Cardiac fibroblast (primary cell): ENCODE results near the gene CSF1R.

Experiments used
- DNase-seq, 2 donors: peaks; one replicate each; pipeline versions ENCODE4 v3.0.0 to v3.0.0-alpha.2; 2010; ENCODE audit warnings: low read depth in 2 of 2
- H3K4me3 ChIP-seq, 2 donors: replicated peaks in 1 of 2; 1 replicate in 1 of 2; 2 replicates in 1 of 2; pipeline ENCODE4 v1.5.1; 2011; ENCODE audit warnings: low read depth in 2 of 2, low read length in 2 of 2, mild to moderate bottlenecking in 2 of 2, moderate library complexity in 1 of 2
- TF ChIP-seq, protein P1 (sequence below): IDR thresholded peaks from one replicate; pipeline ENCODE4 v1.5.1; 2011; ENCODE audit warnings: low read depth, mild to moderate bottlenecking, low read length, inconsistent platforms

The CSF1R gene

DNA sequence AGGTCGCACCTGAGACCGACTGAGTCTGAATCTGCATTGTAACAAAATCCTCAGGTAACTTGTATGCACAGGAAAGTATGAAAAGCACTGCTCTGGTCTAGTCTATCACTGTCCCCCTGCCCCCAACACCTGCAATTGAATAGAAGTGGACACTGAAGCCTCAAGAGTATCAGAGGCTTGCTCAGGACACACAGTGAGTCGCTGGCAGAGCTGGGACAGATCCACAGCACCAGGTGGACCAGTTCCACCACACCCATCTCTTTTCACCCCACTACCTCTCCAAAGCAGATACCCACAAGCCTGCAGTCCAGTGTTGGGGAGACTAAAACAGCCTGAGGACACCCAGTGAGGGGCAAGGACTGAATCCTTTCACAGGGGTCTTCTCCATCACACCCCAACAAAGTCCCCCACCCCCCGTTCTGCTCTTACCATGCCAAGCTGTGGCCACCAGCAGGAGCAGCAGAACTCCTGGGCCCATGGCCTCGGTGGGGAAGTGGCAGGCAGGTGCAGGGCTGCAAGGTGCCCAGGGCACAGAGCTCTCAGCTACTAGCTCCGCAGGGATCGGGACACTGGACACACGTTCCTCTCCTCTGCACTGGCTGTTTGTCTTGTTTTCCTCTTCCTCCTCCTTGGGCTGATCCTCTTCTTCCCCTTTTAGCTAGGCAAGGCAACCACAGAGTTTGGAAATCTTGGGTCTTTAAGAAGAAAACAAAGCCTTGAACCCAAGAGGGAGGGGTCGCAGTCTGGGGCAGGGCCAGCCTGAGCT lies at the start of gene CSF1R:
Gene CSF1R (minus strand): TSS at position 605 of the 766 bp plus-strand sequence. CDS start 127 bp downstream, at position 478.
- TF ChIP-seq, protein P1, sequence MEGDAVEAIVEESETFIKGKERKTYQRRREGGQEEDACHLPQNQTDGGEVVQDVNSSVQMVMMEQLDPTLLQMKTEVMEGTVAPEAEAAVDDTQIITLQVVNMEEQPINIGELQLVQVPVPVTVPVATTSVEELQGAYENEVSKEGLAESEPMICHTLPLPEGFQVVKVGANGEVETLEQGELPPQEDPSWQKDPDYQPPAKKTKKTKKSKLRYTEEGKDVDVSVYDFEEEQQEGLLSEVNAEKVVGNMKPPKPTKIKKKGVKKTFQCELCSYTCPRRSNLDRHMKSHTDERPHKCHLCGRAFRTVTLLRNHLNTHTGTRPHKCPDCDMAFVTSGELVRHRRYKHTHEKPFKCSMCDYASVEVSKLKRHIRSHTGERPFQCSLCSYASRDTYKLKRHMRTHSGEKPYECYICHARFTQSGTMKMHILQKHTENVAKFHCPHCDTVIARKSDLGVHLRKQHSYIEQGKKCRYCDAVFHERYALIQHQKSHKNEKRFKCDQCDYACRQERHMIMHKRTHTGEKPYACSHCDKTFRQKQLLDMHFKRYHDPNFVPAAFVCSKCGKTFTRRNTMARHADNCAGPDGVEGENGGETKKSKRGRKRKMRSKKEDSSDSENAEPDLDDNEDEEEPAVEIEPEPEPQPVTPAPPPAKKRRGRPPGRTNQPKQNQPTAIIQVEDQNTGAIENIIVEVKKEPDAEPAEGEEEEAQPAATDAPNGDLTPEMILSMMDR = no peak
- DNase-seq = no peak
- no peak within 1 kb of the TSS for H3K4me3 ChIP-seq

DNA sequence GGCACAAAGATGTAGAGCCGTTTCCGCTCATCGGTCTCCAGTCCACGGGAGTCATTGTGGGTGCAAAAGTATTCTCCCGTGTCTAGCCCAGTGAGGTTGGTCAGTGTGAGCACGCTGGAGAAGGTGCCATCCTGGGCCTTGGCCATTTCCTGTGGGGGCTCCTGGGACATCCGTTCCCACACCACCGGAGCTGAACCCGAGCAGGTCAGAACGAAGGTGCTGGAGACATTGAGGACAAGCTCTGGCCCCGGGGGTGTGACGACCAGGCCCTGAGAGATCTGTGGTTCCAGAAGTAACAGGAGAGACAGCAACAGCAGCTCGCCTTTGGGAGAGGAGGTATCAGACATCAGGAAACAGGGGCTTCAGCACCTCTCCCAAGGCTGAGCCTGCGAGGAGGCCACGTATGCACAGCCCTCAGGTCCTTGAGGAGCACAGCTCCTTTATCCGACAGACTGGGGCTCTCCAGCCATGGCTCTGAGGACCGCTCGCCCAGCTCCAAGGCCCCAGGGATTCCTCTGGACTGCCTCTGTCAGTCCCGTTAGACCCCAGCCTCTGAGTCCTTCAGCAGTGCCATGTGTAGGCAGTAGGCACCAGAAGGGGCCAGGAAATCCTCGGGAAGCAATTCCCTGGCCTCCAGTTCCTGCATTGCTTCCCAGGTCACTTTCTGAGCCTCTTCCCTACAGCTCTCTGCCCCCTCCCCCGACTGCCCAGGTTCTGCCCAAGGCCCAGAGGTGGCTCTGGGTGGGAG lies 49.4 kb upstream of the CSF1R start:
- H3K4me3 ChIP-seq = no peak overlapping the region
- DNase-seq = no peak
- TF ChIP-seq, protein P1 = no peak

DNA sequence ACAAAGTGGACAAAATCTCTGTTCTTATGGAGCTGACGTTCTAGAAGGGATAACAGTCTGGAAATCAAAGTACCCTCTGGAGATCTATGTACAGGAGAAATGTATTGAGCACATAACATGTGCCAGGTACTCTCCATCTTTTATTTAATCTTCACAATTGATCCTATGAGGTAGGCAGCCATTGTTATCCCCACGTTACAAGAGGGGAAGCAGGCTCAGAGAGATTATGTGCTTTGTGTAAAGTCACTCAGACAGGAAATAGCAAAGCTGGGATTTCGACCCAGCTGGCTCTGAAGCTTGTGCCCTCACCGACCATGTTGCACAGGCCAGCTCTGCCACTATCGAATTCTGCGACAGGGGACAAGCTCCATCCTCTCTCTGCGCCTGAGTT lies 47.8 kb upstream of the CSF1R start:
- DNase-seq = no peak
- H3K4me3 ChIP-seq = no peak overlapping the region
- TF ChIP-seq, protein P1 = no peak

DNA sequence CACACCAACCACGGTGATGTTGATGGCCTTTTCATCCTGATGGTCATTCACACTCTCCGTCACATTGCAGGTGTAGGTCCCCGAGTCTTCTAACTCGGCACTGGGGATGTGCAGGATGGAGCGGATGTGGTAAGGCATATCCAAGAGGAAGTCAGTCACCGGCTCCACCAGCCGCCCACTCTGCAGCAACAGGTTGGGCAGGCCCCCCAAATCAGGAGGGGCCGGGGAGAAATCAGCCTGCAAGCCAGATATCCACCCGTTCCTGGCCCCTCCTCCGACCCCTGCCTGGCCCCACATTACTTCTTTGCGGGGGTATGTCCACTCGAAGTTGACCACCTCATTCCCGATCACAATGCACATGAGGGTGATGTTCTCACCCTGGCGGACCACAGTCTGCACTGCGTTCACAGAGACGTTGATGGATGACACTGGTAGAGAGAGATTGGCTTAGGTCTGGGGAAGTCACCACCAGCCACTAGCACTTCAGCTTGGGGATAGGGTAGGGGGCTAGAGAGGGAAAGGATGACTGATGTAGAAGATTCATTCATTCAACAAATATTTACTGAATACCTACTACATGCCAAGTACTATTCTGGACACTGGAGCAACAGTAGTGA lies 47.3 kb upstream of the CSF1R start:
- TF ChIP-seq, protein P1 = no peak
- DNase-seq = no peak
- H3K4me3 ChIP-seq = no peak overlapping the region

DNA sequence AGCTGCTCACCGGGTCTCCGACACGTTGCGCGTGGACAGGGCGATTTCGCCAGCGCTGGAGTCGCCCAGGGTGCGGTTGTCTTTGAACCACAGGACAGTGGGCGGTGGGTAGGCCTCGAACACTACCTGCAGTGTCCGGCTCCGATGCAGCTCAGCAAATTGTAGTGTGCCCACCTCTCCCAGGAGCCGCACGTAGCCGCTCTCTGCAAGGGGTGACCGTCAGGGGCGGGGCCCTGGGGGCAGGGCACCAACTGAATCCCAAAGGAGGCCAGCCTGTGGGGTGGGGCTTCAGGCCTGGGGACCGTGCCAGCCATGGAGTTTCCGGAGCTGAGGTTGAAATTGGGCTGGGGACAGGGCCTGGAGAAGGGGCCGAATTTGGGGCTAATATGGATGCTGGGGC lies 46.4 kb upstream of the CSF1R start:
- TF ChIP-seq, protein P1 = no peak
- no peak overlapping the region for H3K4me3 ChIP-seq
- no peak for DNase-seq

DNA sequence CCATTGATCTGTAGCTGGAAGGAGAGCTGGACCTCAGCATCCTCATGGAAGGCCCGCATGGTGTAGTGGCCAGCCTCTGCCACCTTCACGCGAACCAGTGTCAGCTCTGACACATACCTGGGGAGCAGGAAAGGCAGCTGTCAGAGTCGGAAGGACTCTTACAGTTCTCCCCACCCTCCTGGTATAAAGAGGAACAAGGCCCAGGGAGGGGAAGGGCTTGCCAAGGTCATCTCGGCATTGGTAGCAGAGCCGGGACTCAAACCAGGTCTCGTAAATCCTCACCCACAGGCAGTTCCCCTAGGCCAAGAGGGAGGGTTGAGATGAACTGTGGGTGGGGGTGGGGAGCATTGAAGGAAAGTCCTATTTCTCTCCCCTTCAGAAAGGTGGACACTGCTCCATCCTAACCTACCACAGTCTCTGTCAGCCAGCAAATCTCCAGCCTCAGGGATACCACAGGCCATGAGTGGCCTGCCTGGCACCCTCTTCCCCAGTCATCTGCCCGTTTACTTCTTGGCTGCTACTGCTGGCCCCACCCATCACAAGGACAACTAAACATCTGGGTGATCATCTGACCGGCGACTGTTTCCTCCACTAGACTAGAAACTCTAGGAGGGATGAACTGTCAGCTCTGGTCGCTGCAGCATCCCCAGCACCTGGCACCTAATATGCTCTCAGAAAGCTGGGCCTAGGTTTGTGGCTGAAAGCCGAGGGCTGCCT lies 45.8 kb upstream of the CSF1R start:
- DNase-seq = no peak
- no peak overlapping the region for H3K4me3 ChIP-seq
- TF ChIP-seq, protein P1 = no peak
